ENCODE measurements around the gene TTC34.

TTC34 gene

DNA sequence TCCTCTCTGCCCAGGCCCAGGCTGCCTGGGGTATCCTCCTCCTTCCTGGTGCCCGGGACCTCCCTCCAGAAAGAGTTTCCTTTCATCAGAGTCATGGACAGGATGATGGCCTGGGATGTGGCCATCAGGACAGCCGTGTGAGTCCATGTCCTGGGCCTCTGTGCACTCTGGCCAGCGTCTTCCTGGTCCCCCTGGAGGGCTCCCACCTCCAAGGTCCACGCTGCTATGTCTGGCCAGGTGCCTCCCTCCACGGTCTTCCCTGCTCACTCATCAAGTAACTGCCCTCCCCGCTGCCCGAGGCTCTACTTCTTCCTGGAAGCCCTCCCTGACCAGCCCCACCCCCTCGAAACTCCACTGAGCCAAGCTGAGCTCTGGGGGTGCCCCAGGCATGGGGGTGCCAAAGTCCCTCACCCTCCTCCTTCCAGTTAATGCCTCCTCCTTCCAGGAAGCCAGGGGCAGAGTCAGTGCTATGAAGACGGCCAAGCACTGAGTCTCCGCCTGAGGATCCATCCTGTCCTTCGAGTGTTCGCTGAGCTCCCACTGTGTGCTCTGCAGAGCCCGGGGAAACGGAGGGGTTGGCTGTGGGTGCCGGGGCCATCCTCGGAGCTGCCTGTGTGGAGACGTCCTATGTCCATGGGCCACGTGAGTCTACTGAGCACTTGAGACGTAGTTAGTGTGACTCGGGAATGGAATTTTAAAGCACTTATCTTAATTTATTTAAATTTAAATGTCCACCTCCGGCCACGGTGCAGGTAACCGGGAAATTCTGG is 28.5 kb upstream of the TTC34 start:
- DNase-seq = no peak

DNA sequence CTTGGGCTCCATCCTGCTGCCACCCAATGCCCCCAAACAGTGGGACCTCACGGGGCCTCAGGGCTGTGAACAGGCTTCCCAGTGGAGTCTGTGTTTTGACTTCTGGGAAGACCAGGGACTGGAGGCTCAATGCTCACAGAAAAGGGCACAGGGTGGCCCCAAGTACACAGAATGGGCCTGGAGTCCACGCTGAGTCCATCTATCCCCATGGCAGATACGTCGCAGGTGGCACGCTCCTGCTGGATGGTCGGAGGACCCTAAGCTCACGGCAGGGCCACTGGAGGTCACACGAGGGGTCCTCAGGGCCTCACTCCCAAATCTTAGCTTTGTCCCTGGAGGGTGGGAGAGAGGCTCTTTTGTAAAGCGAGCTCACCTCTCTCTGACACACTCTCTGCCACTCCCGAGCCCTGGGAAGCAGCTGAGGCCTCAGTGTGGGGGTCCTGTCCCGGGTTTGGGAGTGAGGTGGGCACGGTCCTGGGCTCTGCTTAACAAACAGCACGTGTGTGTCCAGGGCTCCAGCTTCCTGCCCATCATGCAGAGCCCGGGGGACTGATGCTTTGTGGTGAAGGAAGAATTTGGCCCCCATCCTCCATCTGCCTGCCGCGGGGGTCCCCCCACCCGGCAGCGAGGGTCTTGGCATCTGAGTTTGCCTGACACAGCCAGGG is 27.2 kb upstream of the TTC34 start:
- DNase-seq = no peak

DNA sequence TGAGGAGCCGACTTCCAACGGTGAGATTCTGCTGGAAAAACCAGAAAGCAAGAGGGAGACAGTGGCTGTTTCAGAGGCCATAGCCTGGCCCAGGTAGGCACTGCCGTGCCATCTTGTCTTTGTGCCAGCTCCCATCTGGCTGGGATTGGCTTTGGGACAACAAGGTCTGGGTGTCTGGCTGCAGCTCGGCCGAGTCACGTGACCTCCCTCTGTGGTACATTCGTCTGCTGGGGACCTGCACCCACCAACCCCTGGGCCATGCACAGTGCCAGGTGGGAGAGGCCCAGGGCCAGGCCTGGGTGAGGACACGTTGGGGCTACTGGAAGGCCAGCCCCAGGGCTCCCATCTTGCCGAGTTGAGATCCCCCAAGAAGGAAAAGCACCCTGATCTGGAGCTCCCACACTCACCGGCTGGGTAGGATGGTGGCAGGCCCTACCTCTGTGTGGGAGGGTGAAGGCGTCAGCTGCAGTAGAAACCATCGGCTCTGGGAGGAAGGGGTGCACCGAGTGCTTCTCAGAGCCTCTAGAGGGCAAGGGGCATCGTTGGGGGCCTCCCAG is 25.3 kb upstream of the TTC34 start:
- DNase-seq = no peak

DNA sequence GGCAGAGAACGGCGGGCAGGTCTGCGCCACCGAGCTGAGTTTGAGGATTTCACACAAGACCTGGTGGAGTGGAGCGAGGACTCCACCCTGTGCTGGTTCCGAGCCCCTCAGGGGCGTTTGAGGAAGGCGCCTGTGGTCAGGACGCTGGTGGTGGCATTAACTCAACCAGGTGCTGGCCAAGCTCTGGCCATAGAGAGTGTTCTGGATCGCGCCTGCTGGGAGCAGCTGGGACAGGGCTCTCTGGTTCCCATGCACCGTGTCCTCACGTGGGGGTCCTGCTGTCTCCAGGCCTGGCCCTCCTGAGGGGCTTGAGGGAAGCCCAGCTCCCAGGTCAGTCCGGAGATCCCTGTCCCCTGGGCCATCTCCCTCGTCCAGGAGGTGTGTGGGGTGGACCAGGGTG is 24.8 kb upstream of the TTC34 start:
- DNase-seq = no peak

DNA sequence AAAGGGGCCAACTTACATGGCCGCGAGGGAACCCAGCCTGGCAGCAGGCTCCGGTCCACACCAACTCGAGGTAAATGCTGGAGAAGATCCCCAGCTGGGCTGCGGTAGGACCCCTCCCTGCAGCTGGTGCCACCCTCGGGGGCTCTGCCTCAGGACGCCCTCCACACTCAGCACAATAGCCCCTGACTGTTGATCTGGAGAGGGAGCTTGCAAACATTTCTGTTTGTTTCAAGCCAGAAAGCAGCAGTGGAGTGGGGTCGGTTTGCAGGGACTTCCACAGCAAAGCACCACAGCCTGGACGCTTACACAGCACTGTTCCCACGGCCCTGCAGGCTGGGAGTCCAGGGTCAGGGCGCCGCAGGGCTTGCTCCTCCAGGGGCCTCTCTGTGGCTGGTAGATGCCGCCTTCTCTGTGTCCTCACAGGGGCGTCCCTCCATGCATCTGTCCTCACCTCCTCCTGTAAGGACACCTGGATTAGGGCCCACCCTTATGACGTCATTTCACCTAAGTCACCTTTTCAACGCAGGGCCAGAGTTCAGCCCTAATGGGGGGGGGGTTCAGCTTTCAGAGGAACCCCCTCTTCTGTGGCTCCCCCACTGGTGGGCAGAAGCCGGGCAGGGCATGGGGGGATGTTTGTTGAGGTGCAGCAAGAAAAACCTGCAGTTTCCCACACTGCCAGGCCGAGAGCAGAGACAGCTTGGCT is 24.1 kb upstream of the TTC34 start:
- no peak for DNase-seq

DNA sequence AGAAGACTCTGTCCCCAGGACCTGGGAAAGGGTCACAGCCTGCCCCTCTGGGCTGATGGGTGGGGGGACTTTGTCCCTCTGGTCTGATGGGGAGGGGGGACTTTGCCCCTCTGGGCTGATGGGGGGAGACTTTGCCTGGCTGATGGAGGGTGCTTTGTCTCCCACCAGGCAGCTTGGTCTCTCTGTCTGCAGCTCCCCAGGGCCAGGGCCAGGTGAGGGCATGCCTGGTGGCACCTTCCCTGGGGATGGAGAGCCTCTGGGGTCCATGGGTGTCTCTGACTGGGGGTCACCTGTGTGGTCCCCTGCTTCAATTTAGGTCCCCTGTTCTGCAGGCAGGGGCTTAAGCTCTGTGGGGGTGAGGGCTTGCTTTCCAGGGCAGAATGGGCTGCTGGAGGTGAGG is 23.5 kb upstream of the TTC34 start:
- DNase-seq = no peak

DNA sequence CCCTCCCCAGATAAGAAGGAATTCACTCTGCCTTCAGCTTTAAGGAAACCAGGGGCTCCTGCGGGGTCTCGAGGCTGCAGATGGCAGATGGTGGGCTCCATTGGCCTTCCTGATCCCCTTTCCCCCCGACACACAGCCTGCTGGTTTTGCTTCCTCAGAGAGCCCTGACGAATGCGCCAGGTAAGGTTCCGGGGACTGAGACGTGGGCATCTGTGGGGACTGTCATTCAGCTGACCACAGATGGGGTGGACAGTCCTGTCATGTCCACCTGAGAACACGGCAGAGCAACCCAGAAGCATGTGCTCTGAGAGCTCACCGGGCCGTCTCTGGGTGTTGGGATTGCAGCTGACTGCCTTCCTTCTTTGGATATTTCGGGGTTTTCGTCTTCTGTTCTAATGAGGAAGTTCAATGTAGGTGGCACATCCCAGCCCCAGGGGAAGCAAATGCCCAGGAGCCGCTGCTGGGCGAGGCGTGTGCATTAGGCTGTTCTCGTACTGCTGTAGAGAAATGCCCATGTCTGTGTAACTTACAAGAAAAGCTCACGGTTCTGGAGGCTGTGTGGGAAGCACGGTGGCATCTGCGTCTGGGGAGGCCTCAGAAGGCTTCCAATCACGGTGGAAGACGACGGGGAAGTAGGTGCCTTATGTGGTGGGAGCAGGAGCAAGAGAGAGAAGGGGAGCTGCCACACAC is 22.6 kb upstream of the TTC34 start:
- no peak for DNase-seq

DNA sequence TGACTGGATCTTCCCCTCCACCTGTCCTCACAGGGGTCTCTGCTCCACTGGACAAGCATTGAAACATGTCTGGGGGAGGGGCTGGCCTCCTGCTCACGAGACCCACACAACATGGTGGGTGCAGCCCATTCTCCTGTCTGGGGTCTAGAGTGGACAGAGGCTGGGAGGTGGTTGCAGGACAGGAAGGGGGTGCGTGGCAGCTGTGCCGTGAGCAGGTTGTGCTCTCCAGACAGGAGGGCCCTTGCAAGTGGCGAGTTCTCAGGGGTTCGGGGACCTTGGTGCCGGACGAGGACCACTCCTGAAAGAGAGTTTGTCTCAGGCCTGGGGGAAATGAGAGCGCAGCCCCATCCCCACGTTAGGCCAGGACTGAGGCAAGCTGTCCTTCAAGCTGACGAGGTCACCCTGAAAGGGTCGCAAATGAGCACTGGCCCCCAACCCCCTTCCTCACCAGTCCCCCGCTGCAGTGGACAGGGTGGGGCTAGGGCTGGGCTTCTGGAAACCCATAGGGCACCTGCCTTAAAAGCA is 21.2 kb upstream of the TTC34 start:
- no peak for DNase-seq

DNA sequence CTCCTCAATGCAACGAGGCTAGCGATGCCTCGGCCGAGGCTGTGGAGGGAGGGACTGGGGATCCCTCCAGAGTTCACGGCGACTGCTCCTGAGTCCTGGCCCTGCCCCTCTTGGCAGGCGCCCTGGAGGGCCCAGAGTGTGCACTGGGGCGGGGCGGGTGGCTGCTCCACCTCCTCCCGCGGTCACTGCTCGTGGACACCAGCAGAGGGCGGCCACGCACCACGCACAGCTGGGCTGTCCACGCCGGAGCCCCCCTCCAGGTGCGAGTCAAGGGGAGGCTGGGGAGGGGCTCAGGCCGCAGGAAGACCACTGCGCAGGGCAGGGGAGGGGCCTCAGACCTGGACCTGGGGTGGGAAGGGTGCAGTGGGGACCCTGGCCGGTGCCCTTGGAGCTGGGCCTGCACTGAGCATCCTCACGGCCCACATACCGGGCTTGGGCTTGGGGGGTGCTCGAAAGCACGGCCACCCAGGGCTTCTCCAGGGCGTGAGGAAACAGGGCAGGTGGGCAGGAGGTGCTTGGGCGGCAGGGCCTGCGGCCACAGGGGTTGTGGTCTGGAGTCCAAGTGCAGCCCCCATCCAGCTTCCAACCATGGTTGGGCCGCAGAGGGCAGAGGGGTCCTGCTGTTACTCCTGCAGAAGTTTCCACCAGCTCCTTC is 20.6 kb upstream of the TTC34 start:
- DNase-seq = peak; percentile 5

DNA sequence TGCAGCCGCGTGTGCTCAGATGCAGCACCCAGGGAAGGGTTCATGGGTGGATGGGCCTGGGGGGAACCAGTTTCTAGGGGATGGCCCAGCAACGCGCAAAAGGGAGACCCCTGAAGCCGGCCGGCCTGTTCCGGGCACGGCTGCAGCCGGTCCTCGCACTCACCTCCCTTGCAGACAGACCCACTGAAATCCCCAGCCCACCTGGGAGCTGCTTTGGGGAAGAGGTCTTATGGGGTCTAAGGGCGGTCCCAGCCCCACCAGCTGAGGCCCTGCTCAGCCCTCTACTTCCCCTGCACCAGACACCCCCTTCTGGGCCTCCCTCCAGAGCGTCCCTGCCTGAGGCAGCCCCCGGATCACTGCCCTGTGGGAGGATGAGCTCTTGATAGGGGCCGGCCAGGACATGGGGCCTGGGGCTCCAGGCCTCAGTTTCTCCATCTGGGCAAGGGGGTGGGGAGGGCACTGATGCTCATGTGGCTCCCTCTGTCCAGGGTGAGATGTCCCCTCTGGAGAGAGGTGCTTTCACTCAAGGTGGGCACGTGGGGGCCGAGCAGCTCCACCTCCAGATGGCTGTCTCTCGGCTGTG is 20.0 kb upstream of the TTC34 start:
- no peak for DNase-seq

DNA sequence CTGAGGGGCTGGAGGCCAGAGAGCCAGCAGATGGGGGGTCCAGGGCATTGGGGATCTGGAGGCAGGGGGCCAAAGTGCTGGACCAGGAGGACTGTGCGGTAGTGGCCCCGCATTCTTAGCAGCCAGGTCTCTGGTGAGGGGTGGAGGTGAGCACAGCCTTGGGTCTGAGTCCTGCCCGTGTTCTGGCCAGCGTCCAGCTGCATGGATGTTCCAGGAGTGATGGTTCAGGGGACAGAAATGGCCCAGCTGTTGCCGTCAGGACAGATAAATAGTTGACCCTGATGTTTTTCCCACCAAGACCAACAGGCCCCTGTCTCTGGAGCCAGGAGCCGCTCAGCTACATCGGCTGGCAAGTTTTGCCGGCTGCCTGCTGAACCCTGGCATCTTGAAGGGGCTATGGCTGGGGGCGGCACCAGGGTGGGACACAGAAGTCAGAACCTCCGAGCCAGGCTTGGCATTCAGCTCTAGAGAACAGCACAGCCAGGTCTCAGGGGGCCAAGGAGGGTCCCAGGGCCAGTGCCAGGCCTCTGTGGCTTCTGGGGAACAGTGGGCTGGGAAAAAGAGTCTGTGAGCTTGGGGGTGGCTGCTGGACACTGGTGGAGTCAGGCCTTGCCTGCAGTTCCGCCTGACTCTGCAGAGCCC is 19.4 kb upstream of the TTC34 start:
- DNase-seq = no peak

DNA sequence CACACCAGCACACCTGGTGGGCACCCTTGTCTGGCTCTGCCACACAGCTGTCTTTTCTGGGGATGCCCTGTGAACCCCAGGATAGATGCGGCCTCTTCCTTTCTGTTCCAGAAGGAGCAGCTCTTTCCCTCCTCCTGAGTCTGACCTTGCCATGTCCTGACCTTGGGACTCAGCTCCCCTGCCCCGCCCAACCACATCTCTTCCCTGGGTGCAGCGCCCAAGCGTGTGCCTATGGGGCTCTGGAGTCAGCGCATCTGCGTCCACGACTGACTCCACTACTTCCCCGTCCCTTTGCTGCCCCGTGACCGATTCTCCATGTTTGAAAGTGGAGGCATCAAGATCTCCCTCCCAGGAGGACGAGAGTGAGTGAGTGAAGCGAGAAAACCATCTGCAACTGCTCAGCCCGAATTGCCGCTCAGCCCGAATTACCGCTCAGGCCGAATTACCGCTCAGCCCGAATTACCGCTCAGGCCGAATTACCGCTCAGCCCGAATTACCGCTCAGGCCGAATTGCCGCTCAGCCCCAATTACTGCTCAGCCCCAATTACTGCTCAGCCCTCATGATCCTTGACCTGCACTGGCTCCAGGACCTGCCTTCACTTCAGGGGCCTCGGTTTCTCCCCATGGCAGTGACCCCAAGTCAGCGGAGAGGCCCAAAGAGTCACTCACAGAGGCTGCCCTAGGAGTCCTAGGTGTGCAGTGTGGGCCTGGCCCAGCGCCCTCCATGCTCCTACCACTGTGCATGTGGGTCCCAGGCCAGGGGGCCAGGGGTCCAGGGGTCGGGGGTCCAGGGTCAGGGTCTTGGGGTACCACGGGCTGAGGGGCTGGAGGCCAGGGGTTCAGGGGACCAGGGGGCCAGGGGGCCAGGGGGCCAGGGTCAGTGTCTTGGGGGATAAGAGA is 18.6 kb upstream of the TTC34 start:
- no peak for DNase-seq

DNA sequence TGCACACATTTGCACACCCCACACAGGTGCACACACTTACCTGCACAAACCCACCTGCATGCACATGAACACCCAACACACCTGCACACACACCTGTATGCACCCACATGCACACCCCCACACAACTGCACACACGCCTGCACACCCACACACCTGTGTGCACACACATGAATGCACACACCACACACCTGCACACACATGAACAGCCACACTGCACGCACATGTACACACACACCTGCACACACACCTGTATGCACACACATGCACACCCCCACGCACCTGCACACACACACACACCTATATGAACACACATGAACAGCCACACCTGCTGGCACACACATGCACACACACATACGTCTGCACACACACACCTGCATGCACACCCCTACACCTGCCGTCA is 17.9 kb upstream of the TTC34 start:
- no peak for DNase-seq

DNA sequence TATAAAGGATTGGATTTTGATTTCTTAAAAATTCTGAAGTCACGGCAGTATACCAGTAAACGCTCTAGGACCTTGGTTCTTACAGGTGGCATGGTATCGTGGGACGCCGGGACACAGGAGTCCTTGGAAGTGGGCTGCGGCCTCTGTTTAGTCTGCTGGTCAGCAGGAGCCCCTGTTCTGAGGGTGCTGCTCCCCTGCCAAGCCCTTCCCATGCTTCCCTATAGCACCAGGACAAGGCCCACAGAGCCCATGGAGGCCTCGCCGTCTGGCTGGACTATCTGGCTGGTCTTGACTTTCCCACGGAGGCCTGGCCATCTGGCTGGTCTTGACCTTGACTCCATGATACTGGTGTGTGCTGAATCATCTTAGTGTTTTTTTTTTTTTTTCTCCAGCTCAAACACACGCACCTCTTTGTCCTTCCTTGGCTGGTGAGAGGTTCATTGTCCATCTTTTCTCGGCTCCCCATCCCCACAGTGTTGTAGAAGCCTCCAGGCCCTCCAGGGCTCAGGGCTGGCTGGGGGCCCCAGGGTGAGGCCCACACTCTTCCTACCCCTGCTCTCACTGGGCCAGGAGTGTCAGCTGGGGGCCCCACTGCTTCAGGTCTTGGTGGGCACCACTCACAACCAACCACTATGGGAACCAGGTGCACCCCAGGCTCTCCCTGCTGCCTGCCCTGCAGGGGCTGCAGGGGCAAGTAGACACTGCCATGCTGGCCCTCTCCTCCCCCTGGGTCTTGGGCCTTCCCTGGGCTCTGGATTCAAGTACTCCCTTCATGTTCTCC is 16.5 kb upstream of the TTC34 start:
- no peak for DNase-seq

DNA sequence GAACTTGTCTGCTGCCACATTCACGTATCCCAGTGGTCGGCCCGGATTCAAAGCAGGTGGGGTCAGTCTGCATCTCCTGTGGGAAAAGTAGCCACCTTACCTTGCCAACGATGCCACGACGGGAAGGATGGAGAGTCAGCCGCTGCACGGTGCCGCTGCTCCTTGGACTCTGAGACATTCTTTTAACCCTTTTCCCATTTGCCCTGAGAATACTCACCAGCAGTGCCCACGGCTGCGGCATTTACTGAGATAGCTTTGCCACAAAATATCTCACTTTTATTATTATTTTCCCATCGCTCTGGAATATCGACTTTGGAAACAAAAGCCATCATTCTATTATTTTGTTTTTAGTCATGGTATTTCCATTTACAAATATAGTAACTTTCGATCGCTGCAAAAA is 15.3 kb upstream of the TTC34 start:
- no peak for DNase-seq

DNA sequence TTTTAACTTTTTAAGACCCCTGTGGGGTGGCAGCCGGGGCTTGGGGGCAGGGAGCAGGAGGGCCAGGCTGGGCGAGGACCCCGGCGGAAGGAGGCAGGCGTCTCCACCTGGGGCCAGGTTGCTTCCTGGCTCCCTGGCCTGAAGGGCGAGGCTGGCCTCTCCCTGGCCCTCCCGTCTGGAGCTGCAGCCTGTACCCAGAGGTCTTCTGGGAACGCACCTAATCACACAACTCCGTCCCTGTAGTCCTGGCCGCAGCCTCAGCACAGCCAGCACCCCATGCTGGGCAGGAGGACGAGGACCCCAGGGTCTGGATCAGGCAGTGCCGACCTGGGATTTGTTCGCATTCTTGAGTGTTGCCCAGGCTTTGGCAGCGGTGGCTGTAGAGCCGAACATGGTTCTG is 14.1 kb upstream of the TTC34 start:
- no peak for DNase-seq

DNA sequence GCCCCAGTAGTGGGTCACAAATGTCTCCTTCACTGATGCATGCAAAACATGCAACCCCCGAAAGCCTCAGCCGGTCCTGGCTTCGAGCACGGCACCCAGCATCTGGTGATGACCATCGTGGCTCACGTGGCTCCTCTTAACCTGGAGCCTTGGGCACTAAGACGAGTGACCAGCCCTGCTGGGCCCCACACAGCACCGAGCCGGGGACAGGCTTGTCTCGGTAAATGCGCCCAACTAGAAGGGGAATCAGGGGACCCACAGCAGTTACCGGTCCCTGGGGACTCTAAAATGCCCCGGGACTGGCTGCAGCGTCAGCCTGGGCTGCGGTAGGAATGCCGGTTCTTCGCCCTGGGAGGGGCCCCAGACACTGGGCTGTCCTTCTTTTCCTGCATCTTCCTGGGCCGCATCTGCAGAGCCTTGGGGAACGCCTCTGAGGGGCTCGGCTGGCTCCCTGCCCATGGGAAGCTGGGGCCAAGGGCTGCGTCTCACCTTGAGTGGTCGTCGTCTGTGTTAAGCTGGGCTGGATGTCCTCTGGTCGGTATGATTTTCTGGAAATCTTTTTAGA is 13.1 kb upstream of the TTC34 start:
- DNase-seq = no peak

DNA sequence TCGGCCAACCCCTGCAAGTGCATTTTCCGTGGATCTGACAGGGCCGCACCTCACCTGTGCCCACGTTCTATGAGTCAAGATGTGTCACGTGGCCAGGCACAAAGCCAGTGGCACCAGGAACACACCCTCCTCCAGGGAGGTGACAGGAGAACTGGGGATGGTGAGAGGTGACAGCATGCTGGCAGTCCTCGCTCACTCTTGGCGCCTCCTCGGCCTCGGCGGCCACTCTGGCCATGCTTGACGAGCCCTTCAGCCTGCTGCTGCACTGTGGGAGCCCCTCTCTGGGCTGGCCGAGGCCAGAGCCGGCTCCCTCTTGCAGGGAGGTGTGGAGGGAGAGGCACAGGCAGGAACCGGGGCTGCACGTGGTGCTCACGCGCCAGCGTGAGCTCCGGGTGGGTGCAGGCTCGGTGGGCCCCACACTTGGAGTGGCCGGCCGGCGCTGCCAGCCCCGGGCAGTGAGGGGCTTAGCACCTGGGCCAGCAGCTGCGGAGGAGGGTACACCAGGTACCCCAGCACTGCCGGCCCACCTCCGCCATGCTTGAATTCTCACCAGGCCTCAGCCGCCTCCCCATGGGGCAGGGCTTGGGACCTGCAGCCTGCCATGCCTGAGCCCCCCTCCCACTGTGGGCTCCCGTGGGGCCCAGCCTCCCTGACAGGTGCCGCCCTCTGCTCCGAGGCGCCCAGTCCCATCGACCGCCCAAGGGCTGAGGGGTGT is 11.6 kb upstream of the TTC34 start:
- no peak for DNase-seq

DNA sequence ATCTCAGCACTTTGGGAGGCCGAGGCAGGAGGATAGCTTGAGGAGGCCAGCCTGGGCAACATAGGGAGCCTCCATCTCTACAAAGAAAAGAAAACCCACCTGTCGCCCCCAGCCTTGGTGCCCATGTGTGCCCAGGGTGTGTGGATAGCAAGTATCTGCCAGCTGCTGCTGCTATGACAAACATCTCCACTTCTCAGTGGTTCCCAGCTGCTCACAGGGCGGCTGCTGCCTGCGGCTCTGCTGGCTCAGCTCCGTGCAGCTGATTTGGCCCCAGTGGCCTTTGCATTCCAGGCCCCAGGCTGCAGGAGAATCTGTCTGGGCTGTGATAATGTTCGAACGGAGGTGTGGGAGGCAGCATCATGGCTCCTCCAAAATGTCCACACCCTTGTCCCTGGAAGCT is 10.6 kb upstream of the TTC34 start:
- DNase-seq = no peak

All from NCI-H1092 (cell line).